Measurements from ENCODE around the gene PUM2.

- TF ChIP-seq POLR2AphosphoS5 (IDR thresholded peaks at IDR 0.05; ENCODE audit: low read depth, low read length) (no peak), POLR2A (IDR thresholded peaks at IDR 0.05; ENCODE audit: low read depth, low read length) (no peak), TAF1 (IDR thresholded peaks at IDR 0.05; ENCODE audit: borderline replicate concordance, low read depth, low read length) (no peak)
Observed at GRCh38 chr2:20343128-20343527, 7.5 kb downstream of the PUM2 start.

All from GM12892 (cell line).